IMR-90 (cell line): Measurements from ENCODE around the gene LRIG1. TPM values are rescaled to one million over a fixed set of nuclear protein-coding genes. Genes with fewer than 3 reads are reported as not detected.

Source experiments
- ATAC-seq: fragments of 200-7000 bp; cut with Tn5 transposase; 2 replicates; pipeline ENCODE4 v1.9.1; 2020; ENCODE audit warnings: low read depth, mild to moderate bottlenecking, moderate library complexity
- BruUV-seq: library from RNA; stranded (reverse); fragments of 400-500 nt; replicated peaks from 2 replicates; lab custom pipeline; 2021; lab: Mats Ljungman, UMichigan
- CTCF ChIA-PET: fragments of 300-600 bp; formaldehyde crosslinking; extraction: SDS; loops from one replicate; lab custom pipeline; 2021; ENCODE audit warnings: antibody characterized with exemption; lab: Yijun Ruan, JAX
- POLR2A ChIA-PET: fragments of 300-600 bp; sonication (Branson Sonifier 250); formaldehyde crosslinking; loops from one replicate; lab custom pipeline; 2022; ENCODE audit warnings: antibody characterized with exemption; ENCODE audit not compliant: unreplicated experiment; lab: Charles Lee
- DNase-seq: peaks from one replicate; pipeline ENCODE4 v3.0.0; 2013
- H2AFZ ChIP-seq: replicated peaks from 2 replicates; pipeline ENCODE3; 2013; ENCODE audit warnings: low read length, mild to moderate bottlenecking; ENCODE audit not compliant: poor library complexity
- H2AK5ac ChIP-seq: 2 replicates; pipeline ENCODE4 v1.6.1; 2013; ENCODE audit warnings: low read depth, low read length, inconsistent platforms
- H2AK9ac ChIP-seq: replicated peaks from 2 replicates; pipeline ENCODE3; 2013; ENCODE audit warnings: mild to moderate bottlenecking, low read depth, low read length, moderate library complexity; ENCODE audit not compliant: poor library complexity
- H2BK120ac ChIP-seq: 2 replicates; pipeline ENCODE4 v1.6.1; 2013; ENCODE audit warnings: low read depth, low read length, inconsistent platforms
- H2BK15ac ChIP-seq: 3 replicates; pipeline ENCODE4 v1.6.1; 2013; ENCODE audit warnings: low read depth, low read length, inconsistent platforms
- H2BK20ac ChIP-seq: 2 replicates; pipeline ENCODE4 v1.6.1; 2013; ENCODE audit warnings: low read depth, mild to moderate bottlenecking, inconsistent platforms, low read length, moderate library complexity
- H2BK5ac ChIP-seq: 2 replicates; pipeline ENCODE4 v1.6.1; 2013; ENCODE audit warnings: mild to moderate bottlenecking, low read depth, low read length, inconsistent platforms; ENCODE audit not compliant: poor library complexity, severe bottlenecking
- H3K14ac ChIP-seq: replicated peaks from 2 replicates; pipeline ENCODE4 v1.6.1; 2013; ENCODE audit warnings: low read depth, low read length, inconsistent platforms
- H3K18ac ChIP-seq: 2 replicates; pipeline ENCODE4 v1.6.1; 2013; ENCODE audit warnings: low read depth, low read length, control low read depth
- H3K23ac ChIP-seq: 2 replicates; pipeline ENCODE4 v1.6.1; 2013; ENCODE audit warnings: low read depth, low read length, inconsistent platforms
- H3K27ac ChIP-seq: 2 replicates; pipeline ENCODE4 v1.5.1; 2013; ENCODE audit warnings: mild to moderate bottlenecking, control low read depth, low read length; ENCODE audit not compliant: insufficient read depth
- H3K27me3 ChIP-seq: 2 replicates; pipeline ENCODE4 v1.6.1; 2013; ENCODE audit warnings: low read length; ENCODE audit not compliant: control insufficient read depth, insufficient read depth
- H3K36me3 ChIP-seq: 2 replicates; pipeline ENCODE4 v1.6.1; 2013; ENCODE audit warnings: low read length, mixed read lengths; ENCODE audit not compliant: control insufficient read depth, insufficient read depth
- H3K4ac ChIP-seq: 2 replicates; pipeline ENCODE4 v1.6.1; 2013; ENCODE audit warnings: low read depth, low read length, inconsistent platforms
- H3K4me1 ChIP-seq: 2 replicates; pipeline ENCODE4 v1.6.1; 2013; ENCODE audit warnings: low read length, mixed read lengths; ENCODE audit not compliant: control insufficient read depth, insufficient read depth
- H3K4me2 ChIP-seq: 2 replicates; pipeline ENCODE4 v1.6.1; 2013; ENCODE audit warnings: low read depth, mild to moderate bottlenecking, control low read depth, low read length, moderate library complexity
- H3K4me3 ChIP-seq: 2 replicates; pipeline ENCODE4 v1.5.1; 2013; ENCODE audit warnings: low read depth, mild to moderate bottlenecking, control low read depth, low read length, moderate library complexity; ENCODE audit not compliant: insufficient read depth
- H3K56ac ChIP-seq: 2 replicates; pipeline ENCODE4 v1.6.1; 2013; ENCODE audit warnings: low read length, inconsistent platforms; ENCODE audit not compliant: insufficient read depth; ENCODE audit errors: extremely low read depth
- H3K79me1 ChIP-seq, 2 experiments: 2 replicates each; pipeline ENCODE4 v1.6.1; 2013; ENCODE audit warnings: low read length in 2 of 2, inconsistent platforms in 1 of 2, low read depth in 1 of 2
- H3K9ac ChIP-seq: 2 replicates; pipeline ENCODE4 v1.6.1; 2013; ENCODE audit warnings: low read depth, low read length, control low read depth
- H3K9me1 ChIP-seq: 2 replicates; pipeline ENCODE4 v1.6.1; 2013; ENCODE audit warnings: low read length, inconsistent platforms; ENCODE audit not compliant: insufficient read depth
- H3K9me3 ChIP-seq: 2 replicates; pipeline ENCODE4 v1.6.1; 2013; ENCODE audit warnings: low read length; ENCODE audit not compliant: control insufficient read depth, insufficient read depth
- H4K20me1 ChIP-seq: 2 replicates; pipeline ENCODE4 v1.6.1; 2013; ENCODE audit warnings: low read length, inconsistent platforms; ENCODE audit not compliant: insufficient read depth
- H4K5ac ChIP-seq: 2 replicates; pipeline ENCODE4 v1.6.1; 2013; ENCODE audit warnings: mild to moderate bottlenecking, low read depth, low read length, control low read depth
- H4K8ac ChIP-seq, 2 experiments: 2 replicates each; pipeline ENCODE4 v1.6.1; 2013; ENCODE audit warnings: low read depth in 2 of 2, low read length in 2 of 2, control low read depth in 1 of 2, inconsistent platforms in 1 of 2
- H4K91ac ChIP-seq: 2 replicates; pipeline ENCODE4 v1.6.1; 2013; ENCODE audit warnings: low read depth, low read length, inconsistent platforms; ENCODE audit not compliant: insufficient read depth
- BHLHE40 ChIP-seq: fragments of 150-350 bp; IDR thresholded peaks from 2 replicates; pipeline ENCODE4 v1.6.1; 2016; ENCODE audit warnings: mild to moderate bottlenecking, low read depth, low read length
- CHD1 ChIP-seq: IDR thresholded peaks from 2 replicates; pipeline ENCODE4 v1.6.1; 2012; ENCODE audit warnings: low read depth, low read length, improper control_type of control experiment
- FOS ChIP-seq: fragments of 150-350 bp; IDR thresholded peaks from 2 replicates; pipeline ENCODE4 v1.6.1; 2016; ENCODE audit warnings: low read depth, low read length
- MAFK ChIP-seq: IDR thresholded peaks from 2 replicates; pipeline ENCODE4 v1.6.1; 2012; ENCODE audit warnings: low read depth, low read length, improper control_type of control experiment
- MAZ ChIP-seq: IDR thresholded peaks from 2 replicates; pipeline ENCODE4 v1.6.1; 2012; ENCODE audit warnings: low read depth, mild to moderate bottlenecking, low read length, improper control_type of control experiment, moderate library complexity, borderline replicate concordance
- MXI1 ChIP-seq: IDR thresholded peaks from 2 replicates; pipeline ENCODE4 v1.6.1; 2012; ENCODE audit warnings: low read depth, mild to moderate bottlenecking, low read length, moderate library complexity, borderline replicate concordance
- POLR2A ChIP-seq: IDR thresholded peaks from 2 replicates; pipeline ENCODE4 v1.6.1; 2012; ENCODE audit warnings: mild to moderate bottlenecking, low read depth, low read length
- RAD21 ChIP-seq: IDR thresholded peaks from 2 replicates; pipeline ENCODE4 v1.6.1; 2012; ENCODE audit warnings: low read length, improper control_type of control experiment
- RCOR1 ChIP-seq: IDR thresholded peaks from 2 replicates; pipeline ENCODE4 v1.6.1; 2012; ENCODE audit warnings: mild to moderate bottlenecking, low read length, improper control_type of control experiment; ENCODE audit not compliant: insufficient replicate concordance
- RFX5 ChIP-seq: IDR thresholded peaks from 2 replicates; pipeline ENCODE4 v1.8.0; 2012; ENCODE audit warnings: low read depth, mild to moderate bottlenecking, low read length, moderate library complexity
- SMC3 ChIP-seq: fragments of 150-350 bp; IDR thresholded peaks from 2 replicates; pipeline ENCODE4 v1.6.1; 2016; ENCODE audit warnings: low read depth, mild to moderate bottlenecking, antibody characterized with exemption, low read length, moderate library complexity
- USF2 ChIP-seq: fragments of 150-350 bp; IDR thresholded peaks from 2 replicates; pipeline ENCODE4 v1.6.1; 2017; ENCODE audit warnings: mild to moderate bottlenecking, antibody characterized with exemption, low read length, low read depth
- WGBS, 2 experiments: methylation state at CpG; one replicate each; pipeline versions ENCODE4 v1.1.5 to v1.1.7; 2013; ENCODE audit warnings: missing lambda C conversion rate in 2 of 2; ENCODE audit not compliant: insufficient read length in 1 of 2; ENCODE audit errors: extremely low coverage in 2 of 2; 5-methylcytosine and 5-hydroxymethylcytosine counted together
- dilution Hi-C: fragments of 300-500 bp; cut with HindIII; formaldehyde crosslinking; loops from one replicate; pipeline ENCODE4 v1.14.3; 2018; ENCODE audit warnings: low sequenced_read_pairs; ENCODE audit not compliant: unreplicated experiment
- in situ Hi-C: fragments of 300-500 bp; cut with MboI; formaldehyde crosslinking; loops from 3 replicates; pipeline ENCODE4 v1.14.3; 2019; ENCODE audit warnings: low sequenced_read_pairs, inconsistent platforms, mixed read lengths
- intact Hi-C: fragments of 100-400 bp; cut with micrococcal nuclease; formaldehyde crosslinking; loops from 2 replicates; pipeline ENCODE4 v1.10.0; 2022
- polyA plus RNA-seq, 3 experiments: library from polyadenylated mRNA; depleted of rRNA; stranded (reverse); fragments of >200 nt; gene quantifications; 2 replicates each; pipeline ENCODE4 v1.2.3, GENCODE V29; 2012; ENCODE audit warnings: low replicate concordance in 1 of 3
- total RNA-seq: library from RNA; depleted of rRNA; stranded (reverse); fragments of >200 nt; gene quantifications from 2 replicates; pipeline ENCODE4 v1.2.3, GENCODE V29; 2012

LRIG1 gene
- total and polyA plus RNA-seq, 2 of the 4 experiments (the other 2 are of a cell fraction) = 62.8 to 87.8 TPM

- intact Hi-C loops = no loop called here
- H3K9ac ChIP-seq = no peak overlapping the region
- H2BK120ac ChIP-seq = no peak overlapping the region
- no peak overlapping the region; the same call in 1 of the 2 replicates for H4K91ac ChIP-seq
- peaks cover 14% of the 10 kb centered on the region for H3K36me3 ChIP-seq
- CTCF ChIA-PET = interaction anchor here (0.6 kb wide), 1 partner anchor 133 kb away, joined by 3 read pairs; no protein-coding TSS in a partner anchor
- H2AFZ ChIP-seq = no peak overlapping the region
- H3K4ac ChIP-seq = no peak overlapping the region
- H4K20me1 ChIP-seq = peaks cover 12% of the 10 kb centered on the region; the same call in 1 of the 2 replicates
- H3K4me1 ChIP-seq = peaks cover 14% of the 10 kb centered on the region
- H2AK9ac ChIP-seq = no peak overlapping the region
- POLR2A ChIA-PET = no interaction called here
- H3K9me3 ChIP-seq = no peaks in the 10 kb centered on the region
- BruUV-seq = no TSS peak
- H3K27me3 ChIP-seq = no peaks in the 10 kb centered on the region
- peaks cover 43 to 62% of the 10 kb centered on the region in 2 experiments for H3K79me1 ChIP-seq
- in situ Hi-C loops = no loop called here
- H3K23ac ChIP-seq = no peak overlapping the region
- H2AK5ac ChIP-seq = no peak overlapping the region
- dilution Hi-C loops = no loop called here
- peaks cover 3% of the 10 kb centered on the region for H3K9me1 ChIP-seq
- H2BK5ac ChIP-seq = no peak overlapping the region
- ATAC-seq (no peak), DNase-seq (no peak)
- no peak overlapping the region for H3K14ac ChIP-seq
- no peak overlapping the region for H3K4me3 ChIP-seq
- H3K18ac ChIP-seq = no peak overlapping the region
- H2BK20ac ChIP-seq = no peak overlapping the region
- H3K56ac ChIP-seq = no peak overlapping the region
- H4K8ac ChIP-seq = 0 out of 4 replicates have a peak overlapping the region, but pooled peaks of 1 of the 2 experiments have one; percentile 44
- TF ChIP-seq RFX5 = no peak
- TF ChIP-seq MXI1 = no peak
- no peak for TF ChIP-seq RAD21
- TF ChIP-seq POLR2A = no peak
- no peak for TF ChIP-seq CHD1
- TF ChIP-seq BHLHE40 = no peak
- no peak for TF ChIP-seq USF2
- TF ChIP-seq MAFK = no peak
- no peak for TF ChIP-seq SMC3
- no peak for TF ChIP-seq RCOR1
- no peak for TF ChIP-seq MAZ
- TF ChIP-seq FOS = no peak
- H4K5ac ChIP-seq = no peak overlapping the region; the same call in 1 of the 2 replicates
- no peak overlapping the region for H3K4me2 ChIP-seq
- no peak overlapping the region for H3K27ac ChIP-seq
- peak overlapping the region; percentile 4; the same call in 1 of the 3 replicates for H2BK15ac ChIP-seq
- 92% methylated on average over 2 of the region's 9 CpGs; no CpG with 5 or more reads in 1 of the 2 experiments for WGBS, 2 experiments
These were observed 36.9 kb downstream of the LRIG1 start for GRCh38 chr3:66463730-66464511.
